ENCODE measurements around the gene LRRTM1. TPM values are rescaled to one million over a fixed set of nuclear protein-coding genes. Genes with fewer than 3 reads are reported as not detected.

Gene LRRTM1
- total RNA-seq, 1 donor from 2014 or later = not detected

- ChIA-PET POLR2A (no interaction called here), CTCF (no interaction called here)
- Mint-ChIP-seq H3K4me1 (no peaks in the 10 kb centered on the region), H3K9me3 (peaks cover 1% of the 10 kb centered on the region), H3K27me3 (peaks cover 32% of the 10 kb centered on the region), H3K36me3 (ENCODE audit: low read depth) (no peaks in the 10 kb centered on the region), H3K4me3 (no peak overlapping the region), H3K27ac (no peak overlapping the region)
- no peak for ATAC-seq (ENCODE audit: low read depth)
- intact Hi-C loops (cut with micrococcal nuclease) = no loop called here
- DNase-seq = no peak
- TF ChIP-seq, protein P1, sequence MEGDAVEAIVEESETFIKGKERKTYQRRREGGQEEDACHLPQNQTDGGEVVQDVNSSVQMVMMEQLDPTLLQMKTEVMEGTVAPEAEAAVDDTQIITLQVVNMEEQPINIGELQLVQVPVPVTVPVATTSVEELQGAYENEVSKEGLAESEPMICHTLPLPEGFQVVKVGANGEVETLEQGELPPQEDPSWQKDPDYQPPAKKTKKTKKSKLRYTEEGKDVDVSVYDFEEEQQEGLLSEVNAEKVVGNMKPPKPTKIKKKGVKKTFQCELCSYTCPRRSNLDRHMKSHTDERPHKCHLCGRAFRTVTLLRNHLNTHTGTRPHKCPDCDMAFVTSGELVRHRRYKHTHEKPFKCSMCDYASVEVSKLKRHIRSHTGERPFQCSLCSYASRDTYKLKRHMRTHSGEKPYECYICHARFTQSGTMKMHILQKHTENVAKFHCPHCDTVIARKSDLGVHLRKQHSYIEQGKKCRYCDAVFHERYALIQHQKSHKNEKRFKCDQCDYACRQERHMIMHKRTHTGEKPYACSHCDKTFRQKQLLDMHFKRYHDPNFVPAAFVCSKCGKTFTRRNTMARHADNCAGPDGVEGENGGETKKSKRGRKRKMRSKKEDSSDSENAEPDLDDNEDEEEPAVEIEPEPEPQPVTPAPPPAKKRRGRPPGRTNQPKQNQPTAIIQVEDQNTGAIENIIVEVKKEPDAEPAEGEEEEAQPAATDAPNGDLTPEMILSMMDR (IDR thresholded peaks at IDR 0.05) = no peak
These were observed 2.1 kb downstream of the LRRTM1 start for GRCh38 chr2:80302314-80303005.

DNA sequence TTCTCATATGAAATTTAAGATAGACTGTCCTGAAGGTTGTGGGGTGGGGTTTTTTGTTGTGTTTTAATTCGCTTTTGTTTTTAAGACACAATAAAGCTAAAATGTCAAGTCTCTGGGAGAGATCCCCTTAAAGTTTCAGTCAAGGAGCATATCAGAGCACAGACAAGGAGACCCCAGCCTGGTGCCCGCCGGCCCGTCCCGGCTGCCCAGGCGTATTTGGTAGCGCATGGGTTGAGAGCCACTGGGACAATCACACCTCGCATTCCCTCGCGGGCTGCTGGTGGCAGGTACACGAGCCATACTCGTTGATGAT, 2.6 kb downstream of the LRRTM1 start:
- intact Hi-C loops (cut with micrococcal nuclease) = no loop called here
- POLR2A ChIA-PET = no interaction called here
- CTCF ChIA-PET = no interaction called here
- no peak overlapping the region for H3K4me3 Mint-ChIP-seq
- no peak overlapping the region for H3K27ac Mint-ChIP-seq
- TF ChIP-seq, protein P1 (IDR thresholded peaks at IDR 0.05) = no peak
- DNase-seq (no peak), ATAC-seq (ENCODE audit: low read depth) (no peak)
- H3K4me1 Mint-ChIP-seq = no peaks in the 10 kb centered on the region
- no peaks in the 10 kb centered on the region for H3K9me3 Mint-ChIP-seq
- peaks cover 32% of the 10 kb centered on the region for H3K27me3 Mint-ChIP-seq
- H3K36me3 Mint-ChIP-seq (ENCODE audit: low read depth) = no peaks in the 10 kb centered on the region

- H3K4me3 Mint-ChIP-seq = no peak overlapping the region
- H3K4me1 Mint-ChIP-seq = no peaks in the 10 kb centered on the region
- H3K9me3 Mint-ChIP-seq = no peaks in the 10 kb centered on the region
- DNase-seq (no peak), ATAC-seq (ENCODE audit: low read depth) (no peak)
- no peaks in the 10 kb centered on the region for H3K36me3 Mint-ChIP-seq (ENCODE audit: low read depth)
- intact Hi-C loops (cut with micrococcal nuclease) = no loop called here
- H3K27me3 Mint-ChIP-seq = peaks cover 31% of the 10 kb centered on the region
- ChIA-PET CTCF (no interaction called here), POLR2A (no interaction called here)
- TF ChIP-seq, protein P1 (IDR thresholded peaks at IDR 0.05) = no peak
- no peak overlapping the region for H3K27ac Mint-ChIP-seq
These were observed 3.6 kb downstream of the LRRTM1 start for GRCh38 chr2:80300954-80301353.

DNA sequence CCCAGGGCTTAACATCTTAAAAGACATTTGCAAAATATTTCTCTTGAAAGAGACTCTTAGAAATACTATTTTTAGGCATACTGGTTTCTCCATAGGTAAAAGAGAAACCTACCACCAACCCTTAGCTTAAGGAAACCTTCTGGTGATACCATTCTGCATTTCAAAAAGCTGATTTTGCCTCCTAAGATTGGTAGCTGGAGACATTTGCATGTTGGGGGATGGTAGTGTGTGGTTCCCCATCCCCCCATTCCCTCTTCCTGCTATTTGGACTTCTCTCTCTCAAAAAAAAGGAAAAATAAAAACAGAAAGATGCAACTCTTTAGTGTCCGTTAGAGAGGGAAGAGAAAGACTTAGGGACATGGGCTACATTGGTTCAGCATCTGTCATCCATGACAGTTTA, 4.2 kb downstream of the LRRTM1 start:
- no peak overlapping the region for H3K4me3 Mint-ChIP-seq
- CTCF ChIA-PET = no interaction called here
- no peaks in the 10 kb centered on the region for H3K4me1 Mint-ChIP-seq
- no peaks in the 10 kb centered on the region for H3K36me3 Mint-ChIP-seq (ENCODE audit: low read depth)
- peaks cover 26% of the 10 kb centered on the region for H3K27me3 Mint-ChIP-seq
- no peaks in the 10 kb centered on the region for H3K9me3 Mint-ChIP-seq
- ATAC-seq (ENCODE audit: low read depth) (no peak), DNase-seq (no peak)
- POLR2A ChIA-PET = no interaction called here
- TF ChIP-seq, protein P1 (IDR thresholded peaks at IDR 0.05) = no peak
- intact Hi-C loops (cut with micrococcal nuclease) = no loop called here
- no peak overlapping the region for H3K27ac Mint-ChIP-seq

DNA sequence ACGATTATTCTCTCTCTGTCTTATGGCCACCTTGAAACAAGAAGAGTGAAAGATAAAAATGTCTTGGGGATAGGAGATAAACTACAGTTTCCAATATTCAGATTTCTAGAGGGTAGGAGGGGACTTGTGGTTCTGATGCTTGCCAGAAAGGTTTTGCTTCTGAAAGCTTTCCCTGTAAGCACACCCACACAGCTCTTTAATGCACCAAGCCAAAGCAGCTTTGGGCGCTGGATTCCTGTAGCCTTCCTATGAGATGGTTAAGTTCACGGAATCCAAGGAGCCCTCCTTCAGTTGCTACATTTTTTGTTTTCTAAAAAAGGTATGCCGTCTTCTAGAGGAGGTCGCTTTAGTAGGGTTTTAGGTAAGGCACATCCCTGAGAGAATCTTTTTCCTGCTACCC, 4.9 kb downstream of the LRRTM1 start:
- ChIA-PET POLR2A (no interaction called here), CTCF (no interaction called here)
- intact Hi-C loops (cut with micrococcal nuclease) = no loop called here
- no peak for DNase-seq
- TF ChIP-seq, protein P1 (IDR thresholded peaks at IDR 0.05) = no peak
- no peak for ATAC-seq (ENCODE audit: low read depth)
- H3K4me1 Mint-ChIP-seq = no peaks in the 10 kb centered on the region
- no peak overlapping the region for H3K4me3 Mint-ChIP-seq
- H3K27ac Mint-ChIP-seq = no peak overlapping the region
- no peaks in the 10 kb centered on the region for H3K36me3 Mint-ChIP-seq (ENCODE audit: low read depth)
- peaks cover 21% of the 10 kb centered on the region for H3K27me3 Mint-ChIP-seq
- H3K9me3 Mint-ChIP-seq = no peaks in the 10 kb centered on the region

All from activated B cell treated with CpG ODN at 0.5 μM for 24 hours (primary cell).